ENCODE data around the gene PPIL3. TPM values are rescaled to one million over a fixed set of nuclear protein-coding genes. Genes with fewer than 3 reads are reported as not detected.

PPIL3 gene
- polyA plus RNA-seq, 1 donor from 2014 or later = 109 TPM

DNA sequence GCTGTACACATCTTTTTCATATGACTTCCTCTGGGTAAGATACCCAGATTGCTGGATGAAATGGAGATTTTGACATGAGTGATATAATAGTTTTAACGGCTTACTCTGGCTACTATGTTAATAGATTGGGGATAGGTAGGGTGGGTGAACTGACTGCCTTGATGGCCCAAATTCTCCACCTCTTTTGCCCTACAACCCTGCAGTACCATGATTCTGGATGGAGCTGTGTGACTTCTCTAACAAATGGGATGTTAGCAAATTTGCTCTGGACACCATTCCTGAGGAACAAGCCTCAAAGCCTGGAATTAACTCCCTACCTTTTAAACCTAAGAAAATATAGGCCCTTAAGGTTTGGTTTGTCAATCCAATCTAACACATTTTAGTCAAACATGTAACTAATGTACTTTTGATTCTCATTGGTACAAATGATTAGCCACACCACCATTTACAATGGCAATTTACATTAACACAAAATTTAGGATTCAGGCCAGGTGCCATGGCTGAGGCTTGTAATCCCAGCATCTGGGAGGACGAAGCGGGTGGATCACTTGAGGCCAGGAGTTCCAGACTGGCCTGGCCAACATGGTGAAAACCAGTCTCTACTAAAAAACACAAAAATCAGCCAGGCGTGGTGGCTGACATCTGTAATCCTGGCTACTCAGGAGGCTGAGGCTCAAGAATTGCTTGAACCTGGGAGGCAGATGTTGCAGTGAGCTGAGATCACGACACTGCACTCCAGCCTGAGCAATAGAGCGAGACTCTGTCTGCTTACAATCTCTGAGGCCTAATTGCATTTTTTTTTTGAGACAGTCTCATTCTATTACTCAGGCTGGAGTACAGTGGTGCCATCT is 37.3 kb downstream of the PPIL3 start:
- Histone ChIP-seq H4K20me1 (ENCODE audit: insufficient read depth) (peaks cover 6% of the 10 kb centered on the region), H3K27ac (ENCODE audit: low read length) (no peak overlapping the region), H3K4me3 (ENCODE audit: low read length) (no peak overlapping the region), H3K36me3 (ENCODE audit: insufficient read depth, low read length) (peaks cover 6% of the 10 kb centered on the region), H3K79me2 (replicated peaks; ENCODE audit: insufficient read depth, low read length) (peaks cover 11% of the 10 kb centered on the region), H3K27me3 (ENCODE audit: insufficient read depth, low read depth, low read length) (no peaks in the 10 kb centered on the region), H3K9me3 (ENCODE audit: low read length) (no peaks in the 10 kb centered on the region), H3K9me2 (ENCODE audit: insufficient read depth, low read length) (no peaks in the 10 kb centered on the region), H3K9ac (ENCODE audit: low read length) (no peak overlapping the region), H2AFZ (ENCODE audit: low read depth, low read length) (no peak overlapping the region), H3F3A (ENCODE audit: insufficient read depth, low read length, poor library complexity, severe bottlenecking) (no peaks in the 10 kb centered on the region), H3K4me2 (ENCODE audit: low read length) (no peak overlapping the region)
- TF ChIP-seq POLR2AphosphoS5 (IDR thresholded peaks at IDR 0.05) (peak; percentile 47), TAF1 (IDR thresholded peaks at IDR 0.05; ENCODE audit: low read depth) (no peak), EP300 (conservative IDR thresholded peaks at IDR 0.05; ENCODE audit: poor library complexity, severe bottlenecking) (no peak), SMC3 (conservative IDR thresholded peaks at IDR 0.05; ENCODE audit: poor library complexity) (no peak), RAD21 (conservative IDR thresholded peaks at IDR 0.05) (no peak), MXI1 (conservative IDR thresholded peaks at IDR 0.05; ENCODE audit: poor library complexity, severe bottlenecking) (no peak), REST (IDR thresholded peaks at IDR 0.05; ENCODE audit: borderline replicate concordance) (no peak), EZH2 (IDR thresholded peaks at IDR 0.05; ENCODE audit: borderline replicate concordance, insufficient read depth, low read length, poor library complexity, severe bottlenecking) (no peak)
- TF ChIP-seq, protein P1, sequence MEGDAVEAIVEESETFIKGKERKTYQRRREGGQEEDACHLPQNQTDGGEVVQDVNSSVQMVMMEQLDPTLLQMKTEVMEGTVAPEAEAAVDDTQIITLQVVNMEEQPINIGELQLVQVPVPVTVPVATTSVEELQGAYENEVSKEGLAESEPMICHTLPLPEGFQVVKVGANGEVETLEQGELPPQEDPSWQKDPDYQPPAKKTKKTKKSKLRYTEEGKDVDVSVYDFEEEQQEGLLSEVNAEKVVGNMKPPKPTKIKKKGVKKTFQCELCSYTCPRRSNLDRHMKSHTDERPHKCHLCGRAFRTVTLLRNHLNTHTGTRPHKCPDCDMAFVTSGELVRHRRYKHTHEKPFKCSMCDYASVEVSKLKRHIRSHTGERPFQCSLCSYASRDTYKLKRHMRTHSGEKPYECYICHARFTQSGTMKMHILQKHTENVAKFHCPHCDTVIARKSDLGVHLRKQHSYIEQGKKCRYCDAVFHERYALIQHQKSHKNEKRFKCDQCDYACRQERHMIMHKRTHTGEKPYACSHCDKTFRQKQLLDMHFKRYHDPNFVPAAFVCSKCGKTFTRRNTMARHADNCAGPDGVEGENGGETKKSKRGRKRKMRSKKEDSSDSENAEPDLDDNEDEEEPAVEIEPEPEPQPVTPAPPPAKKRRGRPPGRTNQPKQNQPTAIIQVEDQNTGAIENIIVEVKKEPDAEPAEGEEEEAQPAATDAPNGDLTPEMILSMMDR (IDR thresholded peaks at IDR 0.05; ENCODE audit: poor library complexity, severe bottlenecking) = no peak

DNA sequence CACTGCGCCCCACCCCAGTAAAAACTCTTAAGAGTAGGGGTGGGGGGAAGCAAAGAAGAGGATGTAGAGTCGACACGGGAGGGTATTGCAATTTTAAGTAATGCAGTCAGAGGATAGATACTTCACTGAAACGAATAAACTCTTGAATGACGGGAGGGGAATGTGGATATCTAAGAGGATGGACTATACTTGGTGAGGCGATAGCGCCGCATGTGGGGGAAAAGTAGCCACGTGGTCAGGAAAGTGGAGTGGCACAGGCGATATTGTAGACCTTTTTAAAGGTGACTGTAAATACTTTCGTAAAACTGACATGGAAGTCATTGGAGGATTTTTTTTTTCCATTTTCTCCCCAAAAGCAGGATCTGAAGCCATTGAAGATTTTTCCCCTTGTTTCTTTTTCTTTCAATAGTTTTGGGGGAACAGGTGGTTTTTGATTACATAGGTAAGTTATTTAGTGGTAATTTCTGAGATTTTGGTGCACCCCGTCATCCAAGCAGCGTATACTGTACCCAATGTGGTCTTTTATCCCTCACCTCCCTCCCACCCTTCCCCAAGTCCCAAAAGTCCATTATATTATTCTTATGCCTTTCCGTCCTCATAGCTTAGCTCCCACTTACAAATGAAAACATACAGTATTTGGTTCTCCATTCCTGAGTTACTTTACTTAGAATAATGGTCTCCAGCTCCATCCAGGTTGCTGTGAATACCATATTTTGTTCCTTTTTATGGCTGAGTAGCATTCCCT is 38.2 kb downstream of the PPIL3 start:
- no peak overlapping the region for H2AFZ ChIP-seq (ENCODE audit: low read depth, low read length)
- TF ChIP-seq EP300 (conservative IDR thresholded peaks at IDR 0.05; ENCODE audit: poor library complexity, severe bottlenecking) (no peak), SMC3 (conservative IDR thresholded peaks at IDR 0.05; ENCODE audit: poor library complexity) (no peak), EZH2 (IDR thresholded peaks at IDR 0.05; ENCODE audit: borderline replicate concordance, insufficient read depth, low read length, poor library complexity, severe bottlenecking) (no peak), POLR2AphosphoS5 (IDR thresholded peaks at IDR 0.05) (no peak), MXI1 (conservative IDR thresholded peaks at IDR 0.05; ENCODE audit: poor library complexity, severe bottlenecking) (no peak), RAD21 (conservative IDR thresholded peaks at IDR 0.05) (no peak), REST (IDR thresholded peaks at IDR 0.05; ENCODE audit: borderline replicate concordance) (no peak), TAF1 (IDR thresholded peaks at IDR 0.05; ENCODE audit: low read depth) (no peak)
- TF ChIP-seq, protein P1 (IDR thresholded peaks at IDR 0.05; ENCODE audit: poor library complexity, severe bottlenecking) = no peak

More for the DNA sequence above, 38.2 kb downstream of the PPIL3 start:
- Histone ChIP-seq H3K9me3 (ENCODE audit: low read length) (no peaks in the 10 kb centered on the region), H3K4me3 (ENCODE audit: low read length) (no peak overlapping the region), H3K9me2 (ENCODE audit: insufficient read depth, low read length) (no peaks in the 10 kb centered on the region), H3K27me3 (ENCODE audit: insufficient read depth, low read depth, low read length) (no peaks in the 10 kb centered on the region), H3K4me2 (ENCODE audit: low read length) (no peak overlapping the region), H3F3A (ENCODE audit: insufficient read depth, low read length, poor library complexity, severe bottlenecking) (no peaks in the 10 kb centered on the region), H3K36me3 (ENCODE audit: insufficient read depth, low read length) (peaks cover 4% of the 10 kb centered on the region), H4K20me1 (ENCODE audit: insufficient read depth) (no peaks in the 10 kb centered on the region), H3K79me2 (replicated peaks; ENCODE audit: insufficient read depth, low read length) (peaks cover 5% of the 10 kb centered on the region), H3K9ac (ENCODE audit: low read length) (no peak overlapping the region), H3K27ac (ENCODE audit: low read length) (no peak overlapping the region)
